Fibroblast of lung (primary cell): Measurements from ENCODE around the gene SELPLG. TPM values are rescaled to one million over a fixed set of nuclear protein-coding genes. Genes with fewer than 3 reads are reported as not detected.
A peak's percentile ranks its signal among the peaks of the same experiment; 100 is the strongest.

Experiments
- DNase-seq, 2 donors: peaks; one replicate each; pipeline versions ENCODE4 v3.0.0 to v3.0.0-alpha.2; 2010; ENCODE audit warnings: low read depth in 2 of 2
- H2AFZ ChIP-seq: 2 replicates; pipeline ENCODE4 v1.5.1; 2012; ENCODE audit warnings: low read length, control low read depth, inconsistent platforms
- H3K27ac ChIP-seq: 2 replicates; pipeline ENCODE4 v1.5.1; 2011; ENCODE audit warnings: low read length, control low read depth; ENCODE audit not compliant: insufficient read depth
- H3K27me3 ChIP-seq: 2 replicates; pipeline ENCODE4 v1.5.1; 2011; ENCODE audit warnings: mild to moderate bottlenecking, low read length; ENCODE audit not compliant: control insufficient read depth, insufficient read depth
- H3K36me3 ChIP-seq: 2 replicates; pipeline ENCODE4 v1.5.1; 2011; ENCODE audit warnings: low read length; ENCODE audit not compliant: control insufficient read depth, insufficient read depth
- H3K4me1 ChIP-seq: 2 replicates; pipeline ENCODE4 v1.5.1; 2011; ENCODE audit warnings: low read length; ENCODE audit not compliant: control insufficient read depth, insufficient read depth; ENCODE audit errors: extremely low read depth
- H3K4me2 ChIP-seq: 2 replicates; pipeline ENCODE4 v1.5.1; 2011; ENCODE audit warnings: low read length, control low read depth; ENCODE audit not compliant: insufficient read depth; ENCODE audit errors: extremely low read depth
- H3K4me3 ChIP-seq, 4 experiments: fragments of 200-600 bp in 1 of 4; sonication (generic) in 1 of 4; replicated peaks in 1 of 4; 2 replicates each; pipeline ENCODE4 v1.5.1; 2011 to 2016; ENCODE audit warnings: low read length in 4 of 4, low read depth in 3 of 4, mild to moderate bottlenecking in 3 of 4, control low read depth in 2 of 4, inconsistent platforms in 1 of 4, mixed read lengths in 1 of 4; ENCODE audit not compliant: insufficient read depth in 1 of 4; ENCODE audit errors: control extremely low read depth in 1 of 4
- H3K79me2 ChIP-seq: 2 replicates; pipeline ENCODE4 v1.5.1; 2012; ENCODE audit warnings: mild to moderate bottlenecking, low read length, inconsistent platforms; ENCODE audit not compliant: control insufficient read depth, insufficient read depth
- H3K9ac ChIP-seq: 2 replicates; pipeline ENCODE4 v1.5.1; 2011; ENCODE audit warnings: mild to moderate bottlenecking, low read length, control low read depth; ENCODE audit not compliant: insufficient read depth
- H3K9me3 ChIP-seq: 2 replicates; pipeline ENCODE4 v1.5.1; 2012; ENCODE audit warnings: low read depth, low read length; ENCODE audit not compliant: control insufficient read depth, insufficient read depth
- H4K20me1 ChIP-seq: 2 replicates; pipeline ENCODE4 v1.5.1; 2011; ENCODE audit warnings: low read length; ENCODE audit not compliant: control insufficient read depth, insufficient read depth; ENCODE audit errors: extremely low read depth
- EZH2 ChIP-seq: IDR thresholded peaks from 2 replicates; pipeline ENCODE4 v1.5.1; 2012; ENCODE audit warnings: low read length, control low read depth, mild to moderate bottlenecking; ENCODE audit errors: missing control alignments
- polyA plus RNA-seq, 2 donors: library from polyadenylated mRNA; depleted of rRNA in 1 of 2; stranded (reverse) in 1 of 2; unstranded in 1 of 2; fragments of >200 nt; gene quantifications; 2 replicates each; pipeline ENCODE4 v1.2.1, GENCODE V29; 2011 to 2012; ENCODE audit warnings: missing spikeins in 1 of 2
- total RNA-seq: library from RNA; depleted of rRNA; stranded (reverse); fragments of >200 nt; gene quantifications from 2 replicates; pipeline ENCODE4 v1.2.1, GENCODE V29; 2014
- TF ChIP-seq, protein P1 (sequence below), 2 donors: IDR thresholded peaks in 1 of 2; conservative IDR thresholded peaks in 1 of 2; 1 replicate in 1 of 2; 2 replicates in 1 of 2; pipeline ENCODE4 v1.5.1; 2011 to 2012; ENCODE audit warnings: low read length in 2 of 2, control low read depth in 1 of 2, inconsistent platforms in 1 of 2, low read depth in 1 of 2, mild to moderate bottlenecking in 1 of 2

Gene SELPLG
- total and polyA plus RNA-seq, 2 donors (not counting 1 experiment from before 2014, with no cell fraction given): 1.5 to 3.0 TPM

DNA sequence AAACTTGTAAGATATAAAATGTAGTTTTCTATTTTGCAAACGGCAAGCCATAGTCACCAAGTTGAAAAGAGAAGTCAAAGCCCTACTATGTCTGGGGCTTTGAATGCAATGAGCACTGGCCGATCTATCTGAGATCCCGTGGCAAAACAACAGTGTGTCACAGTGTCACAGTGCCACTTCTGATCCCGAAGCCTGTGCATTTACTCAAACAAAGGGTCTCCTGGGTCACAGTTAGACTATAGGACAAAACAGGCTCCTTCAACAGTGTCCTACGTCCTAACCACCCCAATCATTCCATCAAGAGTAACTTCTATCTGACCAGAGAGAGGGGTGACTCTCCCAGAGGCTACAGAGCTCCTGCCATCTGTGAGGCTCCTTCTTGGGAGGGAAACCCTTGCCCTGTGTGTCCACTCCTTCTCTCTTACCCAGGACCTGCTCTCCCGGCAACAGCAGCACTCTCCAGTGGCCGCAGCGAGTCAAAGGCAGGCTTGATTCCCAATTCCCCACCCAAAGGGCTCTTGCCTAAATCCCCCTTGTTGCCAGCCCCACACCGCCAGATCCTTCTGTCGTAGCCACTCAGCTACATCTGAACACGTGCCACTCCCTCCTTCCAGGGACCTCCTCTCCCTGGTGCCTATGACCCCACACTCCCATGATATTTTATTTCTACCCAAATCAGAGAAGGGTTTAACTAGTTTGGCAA, 14.0 kb upstream of the SELPLG start:
- H3K27ac ChIP-seq: peak overlapping the region; percentile 26
- no peak overlapping the region for H3K4me2 ChIP-seq
- H3K4me1 ChIP-seq: peaks cover 40% of the 10 kb centered on the region
- no peak overlapping the region for H3K9ac ChIP-seq
- no peak for DNase-seq
- no peak overlapping the region for H3K4me3 ChIP-seq
- no peaks in the 10 kb centered on the region for H3K27me3 ChIP-seq
- no peak for TF ChIP-seq EZH2
- TF ChIP-seq, protein P1, sequence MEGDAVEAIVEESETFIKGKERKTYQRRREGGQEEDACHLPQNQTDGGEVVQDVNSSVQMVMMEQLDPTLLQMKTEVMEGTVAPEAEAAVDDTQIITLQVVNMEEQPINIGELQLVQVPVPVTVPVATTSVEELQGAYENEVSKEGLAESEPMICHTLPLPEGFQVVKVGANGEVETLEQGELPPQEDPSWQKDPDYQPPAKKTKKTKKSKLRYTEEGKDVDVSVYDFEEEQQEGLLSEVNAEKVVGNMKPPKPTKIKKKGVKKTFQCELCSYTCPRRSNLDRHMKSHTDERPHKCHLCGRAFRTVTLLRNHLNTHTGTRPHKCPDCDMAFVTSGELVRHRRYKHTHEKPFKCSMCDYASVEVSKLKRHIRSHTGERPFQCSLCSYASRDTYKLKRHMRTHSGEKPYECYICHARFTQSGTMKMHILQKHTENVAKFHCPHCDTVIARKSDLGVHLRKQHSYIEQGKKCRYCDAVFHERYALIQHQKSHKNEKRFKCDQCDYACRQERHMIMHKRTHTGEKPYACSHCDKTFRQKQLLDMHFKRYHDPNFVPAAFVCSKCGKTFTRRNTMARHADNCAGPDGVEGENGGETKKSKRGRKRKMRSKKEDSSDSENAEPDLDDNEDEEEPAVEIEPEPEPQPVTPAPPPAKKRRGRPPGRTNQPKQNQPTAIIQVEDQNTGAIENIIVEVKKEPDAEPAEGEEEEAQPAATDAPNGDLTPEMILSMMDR (conservative IDR thresholded peaks at IDR 0.05 in 1 of 2, IDR thresholded peaks at IDR 0.05 in 1 of 2; ENCODE audit: low read depth in 1 of 2, low read length in 2 of 2): no peak
- H3K9me3 ChIP-seq: no peaks in the 10 kb centered on the region
- no peak overlapping the region for H2AFZ ChIP-seq
- peaks cover 30% of the 10 kb centered on the region for H3K79me2 ChIP-seq
- no peaks in the 10 kb centered on the region for H4K20me1 ChIP-seq
- peaks cover 30% of the 10 kb centered on the region for H3K36me3 ChIP-seq

GRCh38 chr12:108646600-108647579, 13.2 kb upstream of the SELPLG start:
- Histone ChIP-seq H3K4me1 (peaks cover 42% of the 10 kb centered on the region), H3K4me3 (no peak overlapping the region), H2AFZ (no peak overlapping the region), H3K9ac (no peak overlapping the region), H4K20me1 (no peaks in the 10 kb centered on the region), H3K27ac (peak overlapping the region; percentile 48), H3K4me2 (no peak overlapping the region), H3K27me3 (no peaks in the 10 kb centered on the region), H3K36me3 (peaks cover 30% of the 10 kb centered on the region), H3K79me2 (peaks cover 26% of the 10 kb centered on the region), H3K9me3 (no peaks in the 10 kb centered on the region)
- DNase-seq: peak; percentile 60
- TF ChIP-seq, protein P1 (conservative IDR thresholded peaks at IDR 0.05 in 1 of 2, IDR thresholded peaks at IDR 0.05 in 1 of 2; ENCODE audit: low read depth in 1 of 2, low read length in 2 of 2): peak; percentile 15 to 39
- TF ChIP-seq EZH2: no peak
